K562 (cell line): ENCODE results near the gene LPAR3. TPM values are rescaled to one million over a fixed set of nuclear protein-coding genes. Genes with fewer than 3 reads are reported as not detected.

Experiments used
- ATF4 ChIP-seq: fragments of 450-650 bp; formaldehyde crosslinking; IDR thresholded peaks from 2 replicates; pipeline ENCODE4 v1.4.0; 2022; ENCODE audit warnings: mild to moderate bottlenecking, moderate library complexity
- ELF4 ChIP-seq: fragments of 450-650 bp; formaldehyde crosslinking; IDR thresholded peaks from 2 replicates; pipeline ENCODE4 v1.4.0; 2022; ENCODE audit warnings: missing genetic modification characterization
- HEY1 ChIP-seq: fragments of 250-450 bp; sonication (Bioruptor Pico); IDR thresholded peaks from 2 replicates; pipeline ENCODE4 v1.5.0; 2020; ENCODE audit warnings: mild to moderate bottlenecking, moderate library complexity, borderline replicate concordance
- MED1 ChIP-seq: sonication (generic); formaldehyde crosslinking; IDR thresholded peaks from 2 replicates; pipeline ENCODE4 v1.8.1; 2023; ENCODE audit warnings: missing genetic modification reagents, borderline replicate concordance
- PHB2 ChIP-seq: fragments of 450-650 bp; IDR thresholded peaks from 2 replicates; pipeline ENCODE4 v1.6.1; 2017; ENCODE audit warnings: low read depth
- RFX7 ChIP-seq: fragments of 250-450 bp; sonication (Bioruptor Pico); IDR thresholded peaks from 2 replicates; pipeline ENCODE4 v1.5.1; 2021; ENCODE audit warnings: mild to moderate bottlenecking
- SMAD3 ChIP-seq: fragments of 450-650 bp; formaldehyde crosslinking; conservative IDR thresholded peaks from 2 replicates; pipeline ENCODE4 v1.4.0; 2020; ENCODE audit warnings: mild to moderate bottlenecking
- WHSC1 ChIP-seq: IDR thresholded peaks from one replicate; pipeline ENCODE4 v1.6.1; 2012; ENCODE audit warnings: low read length, control low read depth, inconsistent platforms
- ZBTB11 ChIP-seq, 3 experiments: fragments of 200-800 bp in 1 of 3; fragments of 250-450 bp in 1 of 3; fragments of 450-650 bp in 1 of 3; sonication (Bioruptor Pico) in 1 of 3; sonication (Bioruptor generic) in 1 of 3; formaldehyde crosslinking in 1 of 3; IDR thresholded peaks; 2 replicates each; pipeline versions ENCODE4 v1.6.1 to v1.8.0; 2016 to 2022; ENCODE audit warnings: mild to moderate bottlenecking in 2 of 3, missing genetic modification characterization in 2 of 3, missing compliant biosample characterization in 1 of 3, moderate library complexity in 1 of 3
- ZNF398 ChIP-seq: fragments of 250-450 bp; sonication (Bioruptor Pico); IDR thresholded peaks from 2 replicates; pipeline ENCODE4 v1.8.0; 2021; ENCODE audit warnings: moderate library complexity, mild to moderate bottlenecking, inconsistent platforms
- ZNF518B ChIP-seq: fragments of 250-450 bp; sonication (Bioruptor Pico); IDR thresholded peaks from 2 replicates; pipeline ENCODE4 v1.5.0; 2021; ENCODE audit warnings: mild to moderate bottlenecking, moderate library complexity
- polyA plus RNA-seq, 8 experiments: library from polyadenylated mRNA; depleted of rRNA in 4 of 8; stranded (reverse) in 5 of 8; unstranded in 3 of 8; fragments of >200 nt; fragmentation: Nextera tagmentation in 2 of 8; fragmentation: Illumina TruSeq in 1 of 8; extraction: Ambion mirVana in 2 of 8; extraction: Trizol in 1 of 8; gene quantifications; 2 replicates each; pipeline versions ENCODE4 v1.2.1 to v1.2.3, GENCODE V29; 2011 to 2014; ENCODE audit warnings: inconsistent platforms in 1 of 8, missing spikeins in 1 of 8
- total RNA-seq, 7 experiments: library from RNA; depleted of rRNA in 6 of 7; stranded (reverse); fragments of >200 nt in 6 of 7; fragmentation: Illumina TruSeq in 2 of 7; extraction: Trizol in 2 of 7; gene quantifications; 2 replicates each; pipeline versions ENCODE4 v1.2.1 to v1.2.3, GENCODE V29; 2011 to 2021; ENCODE audit warnings: low replicate concordance in 1 of 7
- TF ChIP-seq, protein P1 (sequence below), 2 experiments: fragments of 450-650 bp in 1 of 2; sonication (generic) in 1 of 2; formaldehyde crosslinking in 1 of 2; IDR thresholded peaks in 1 of 2; conservative IDR thresholded peaks in 1 of 2; 2 replicates each; pipeline versions ENCODE4 v1.6.1 to v1.8.1; 2016 to 2023; ENCODE audit warnings: mild to moderate bottlenecking in 2 of 2, moderate library complexity in 2 of 2, inconsistent platforms in 1 of 2, missing genetic modification reagents in 1 of 2

LPAR3 gene
- total and polyA plus RNA-seq, 9 of the 15 experiments (the other 6 are each of a cell fraction or from before 2014, with no cell fraction given), result 0.11 TPM; not detected in 8

- TF ChIP-seq ZBTB11 (CRISPR knock-in tag; IDR thresholded peaks at IDR 0.05) (no peak), ZNF398 (CRISPR knock-in tag) (no peak), HEY1 (CRISPR knock-in tag) (no peak), WHSC1 (no peak), SMAD3 (CRISPR knock-in tag) (0 out of 2 replicates have a peak, but pooled peaks have one; percentile 23), PHB2 (no peak), ELF4 (no peak), RFX7 (CRISPR knock-in tag) (no peak), ZNF518B (CRISPR knock-in tag) (no peak), MED1 (CRISPR knock-in tag) (no peak), ATF4 (CRISPR knock-in tag) (no peak)
- TF ChIP-seq, protein P1, sequence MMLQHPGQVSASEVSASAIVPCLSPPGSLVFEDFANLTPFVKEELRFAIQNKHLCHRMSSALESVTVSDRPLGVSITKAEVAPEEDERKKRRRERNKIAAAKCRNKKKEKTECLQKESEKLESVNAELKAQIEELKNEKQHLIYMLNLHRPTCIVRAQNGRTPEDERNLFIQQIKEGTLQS (IDR thresholded peaks at IDR 0.05), result peak; percentile 19; the same call in 1 of the 2 replicates
- TF ChIP-seq, protein P1 (CRISPR knock-in tag; conservative IDR thresholded peaks at IDR 0.05), result no peak
These were observed 39.0 kb downstream of the LPAR3 start (continued) for GRCh38 chr1:84853741-84854721.
